Adrenal gland (tissue), 12 donors: ENCODE measurements around the gene NDST1. TPM values are rescaled to one million over a fixed set of nuclear protein-coding genes. Genes with fewer than 3 reads are reported as not detected.

ENCODE experiments used
- DNase-seq, 7 donors: peaks; one replicate each; pipeline ENCODE4 v3.0.0-alpha.2; 2019 to 2020
- H3K27ac ChIP-seq, 5 donors: fragments of 200-600 bp; sonication (generic) in 4 of 5; 1 replicate in 3 of 5; 2 replicates in 2 of 5; pipeline versions ENCODE4 v1.5.1 to v1.8.0; 2016 to 2020; ENCODE audit warnings: mild to moderate bottlenecking in 1 of 5
- H3K27me3 ChIP-seq: fragments of 200-600 bp; 2 replicates; pipeline ENCODE4 v1.8.0; 2021
- H3K36me3 ChIP-seq, 2 donors: fragments of 200-600 bp; replicated peaks in 1 of 2; 1 replicate in 1 of 2; 2 replicates in 1 of 2; pipeline versions ENCODE4 v1.5.1 to v1.8.0; 2018 to 2022
- H3K4me1 ChIP-seq, 2 donors: fragments of 200-600 bp; replicated peaks in 1 of 2; 1 replicate in 1 of 2; 2 replicates in 1 of 2; pipeline versions ENCODE4 v1.5.1 to v1.8.0; 2018 to 2021
- H3K4me3 ChIP-seq, 4 donors: fragments of 200-600 bp; sonication (generic) in 3 of 4; one replicate each; pipeline ENCODE4 v1.5.1; 2016 to 2018
- H3K9me3 ChIP-seq, 3 donors: fragments of 200-600 bp; sonication (generic) in 1 of 3; replicated peaks in 1 of 3; 1 replicate in 2 of 3; 2 replicates in 1 of 3; pipeline versions ENCODE4 v1.5.1 to v1.8.0; 2016 to 2021
- POLR2A ChIP-seq, 2 donors: fragments of 450-650 bp; IDR thresholded peaks; one replicate each; pipeline ENCODE4 v1.6.1; 2017; ENCODE audit warnings: antibody characterized with exemption in 2 of 2, mild to moderate bottlenecking in 2 of 2, moderate library complexity in 1 of 2
- WGBS, 4 donors: extraction: QIAGEN DNeasy Blood & Tissue Kit in 2 of 4; methylation state at CpG; one replicate each; pipeline versions ENCODE4 v1.1.5 to v1.1.7; 2013 to 2017; 5-methylcytosine and 5-hydroxymethylcytosine counted together
- intact Hi-C, 2 donors: fragments of 100-400 bp; cut with DNase I; formaldehyde crosslinking; loops; one replicate each; pipeline versions ENCODE4 v1.14.1 to v1.15.0; 2022 to 2023
- polyA plus RNA-seq, 3 donors: library from polyadenylated mRNA; stranded (reverse); fragments of 200-250 nt in 2 of 3; fragments of 350-450 nt in 1 of 3; fragmentation: Illumina TruSeq in 1 of 3; extraction: RNeasy Lipid Tissue Mini Kit (QIAGEN cat#74804) in 1 of 3; gene quantifications; one replicate each; pipeline ENCODE4 v1.2.3, GENCODE V29; 2013 to 2014
- total RNA-seq, 9 donors: library from RNA; depleted of rRNA in 4 of 9; stranded (reverse); fragments of >200 nt in 4 of 9; fragments of 120-200 nt in 1 of 9; fragmentation: NEBNext Ultra II Directional in 1 of 9; extraction: Animal tissue kit (Norgen Biotek cat#: 25700) in 1 of 9; gene quantifications; one replicate each; pipeline versions ENCODE4 v1.1.0 to v1.2.4, GENCODE V29; 2013 to 2023
- TF ChIP-seq, protein P1 (sequence below), 6 experiments: fragments of 450-650 bp in 4 of 6; fragments of 200-600 bp in 2 of 6; sonication (generic) in 1 of 6; IDR thresholded peaks; 1 replicate in 5 of 6; 2 replicates in 1 of 6; pipeline versions ENCODE4 v1.5.1 to v1.8.0; 2016 to 2021; ENCODE audit warnings: antibody characterized with exemption in 6 of 6, mild to moderate bottlenecking in 2 of 6, moderate library complexity in 1 of 6
- donor health status: healthy with polysubstance abuse.
- donor health status: Bipolar disorder and iron deficiency.
- donor health status: DM: yes; HTN: yes; CAD: no.
- donor health status: DM: no; HTN: no; CAD: no.
- donor health status: DM: no; HTN: no; CAD: no.
- donor health status: DM: yes; HTN: yes; CAD: no.

The NDST1 gene
- total and polyA plus RNA-seq, 12 donors = 9.6 to 154 (median 94.7) TPM

GRCh38 chr5:150599917-150600511, 92.1 kb downstream of the NDST1 start:
- no peak overlapping the region for H3K4me3 ChIP-seq
- peaks cover 3 to 21% of the 10 kb centered on the region in 2 donors for H3K4me1 ChIP-seq
- intact Hi-C loops = no loop called here
- WGBS, 4 donors = 48 to 64% (median 51%) methylated on average over 5 to 11 of the region's 11 CpGs
- no peaks in the 10 kb centered on the region for H3K36me3 ChIP-seq
- H3K27me3 ChIP-seq = no peaks in the 10 kb centered on the region
- no peak for TF ChIP-seq POLR2A (IDR thresholded peaks at IDR 0.05)
- TF ChIP-seq, protein P1, sequence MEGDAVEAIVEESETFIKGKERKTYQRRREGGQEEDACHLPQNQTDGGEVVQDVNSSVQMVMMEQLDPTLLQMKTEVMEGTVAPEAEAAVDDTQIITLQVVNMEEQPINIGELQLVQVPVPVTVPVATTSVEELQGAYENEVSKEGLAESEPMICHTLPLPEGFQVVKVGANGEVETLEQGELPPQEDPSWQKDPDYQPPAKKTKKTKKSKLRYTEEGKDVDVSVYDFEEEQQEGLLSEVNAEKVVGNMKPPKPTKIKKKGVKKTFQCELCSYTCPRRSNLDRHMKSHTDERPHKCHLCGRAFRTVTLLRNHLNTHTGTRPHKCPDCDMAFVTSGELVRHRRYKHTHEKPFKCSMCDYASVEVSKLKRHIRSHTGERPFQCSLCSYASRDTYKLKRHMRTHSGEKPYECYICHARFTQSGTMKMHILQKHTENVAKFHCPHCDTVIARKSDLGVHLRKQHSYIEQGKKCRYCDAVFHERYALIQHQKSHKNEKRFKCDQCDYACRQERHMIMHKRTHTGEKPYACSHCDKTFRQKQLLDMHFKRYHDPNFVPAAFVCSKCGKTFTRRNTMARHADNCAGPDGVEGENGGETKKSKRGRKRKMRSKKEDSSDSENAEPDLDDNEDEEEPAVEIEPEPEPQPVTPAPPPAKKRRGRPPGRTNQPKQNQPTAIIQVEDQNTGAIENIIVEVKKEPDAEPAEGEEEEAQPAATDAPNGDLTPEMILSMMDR (IDR thresholded peaks at IDR 0.05) = no peak
- no peaks in the 10 kb centered on the region for H3K9me3 ChIP-seq
- DNase-seq = peak; percentile 75 to 88 (median 83)
- peak overlapping the region in 1 of 5 donors; percentile 27 for H3K27ac ChIP-seq

- Histone ChIP-seq H3K36me3 (no peaks in the 10 kb centered on the region), H3K27ac (peak overlapping the region in 1 of 5 donors; percentile 10), H3K4me1 (peaks cover 3 to 21% of the 10 kb centered on the region in 2 donors), H3K9me3 (no peaks in the 10 kb centered on the region), H3K4me3 (no peak overlapping the region), H3K27me3 (no peaks in the 10 kb centered on the region)
- TF ChIP-seq, protein P1 (IDR thresholded peaks at IDR 0.05) = no peak
- TF ChIP-seq POLR2A (IDR thresholded peaks at IDR 0.05) = no peak
- 77 to 82% (median 81%) methylated on average over 12 to 25 of the region's 25 CpGs for WGBS, 4 donors
- intact Hi-C loops = no loop called here
- DNase-seq = no peak
Measured at GRCh38 chr5:150600616-150601490, 92.9 kb downstream of the NDST1 start.

DNA sequence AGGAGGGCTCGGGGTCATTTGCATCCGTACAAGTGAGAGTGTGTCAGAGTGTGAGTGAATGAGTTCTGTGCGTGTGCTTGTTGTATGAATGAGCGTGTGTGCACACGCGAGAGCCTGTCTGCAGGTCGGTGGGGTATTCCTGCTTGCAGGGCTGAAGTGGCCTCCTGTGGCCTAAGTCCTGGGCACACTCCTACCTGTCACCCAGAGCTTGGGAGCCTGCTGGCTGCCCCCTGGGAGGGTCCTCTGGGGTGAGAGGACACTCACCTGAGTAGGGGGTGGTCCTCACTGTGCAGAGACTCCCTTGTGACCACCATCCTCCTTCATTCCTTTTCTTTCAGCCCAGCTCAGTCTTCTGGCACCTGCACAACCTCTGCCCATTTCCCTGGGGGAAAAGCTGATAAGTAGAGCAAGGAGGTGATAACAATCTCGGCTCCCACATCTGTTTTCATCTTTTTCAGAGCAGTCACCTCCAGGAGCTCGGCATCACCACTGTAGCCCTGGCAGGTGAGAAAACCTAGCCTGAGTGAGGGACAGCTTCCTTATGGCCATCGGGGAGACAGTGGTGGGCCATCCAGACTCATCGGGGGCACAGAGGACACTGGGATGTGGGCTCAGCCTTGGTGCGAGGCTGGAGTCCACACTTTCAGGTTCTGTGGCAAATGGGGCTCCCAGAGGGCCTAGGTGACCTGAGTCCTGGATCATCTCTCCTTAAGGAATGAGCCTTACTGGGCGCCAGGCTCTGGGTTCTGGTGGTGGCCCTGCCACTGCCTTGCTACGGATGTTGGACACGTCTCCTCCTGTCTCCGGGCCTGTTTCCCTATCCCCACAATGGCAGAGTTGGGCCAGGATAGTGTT, 93.8 kb downstream of the NDST1 start:
- Histone ChIP-seq H3K9me3 (no peaks in the 10 kb centered on the region), H3K27me3 (no peaks in the 10 kb centered on the region), H3K36me3 (no peaks in the 10 kb centered on the region), H3K4me3 (no peak overlapping the region), H3K4me1 (peaks cover 3 to 21% of the 10 kb centered on the region in 2 donors), H3K27ac (peak overlapping the region in 1 of 5 donors; percentile 10)
- intact Hi-C loops = no loop called here
- 84 to 91% (median 89%) methylated on average over 16 of the region's 16 CpGs for WGBS, 4 donors
- TF ChIP-seq, protein P1 (IDR thresholded peaks at IDR 0.05) = no peak
- TF ChIP-seq POLR2A (IDR thresholded peaks at IDR 0.05) = no peak
- DNase-seq = no peak

DNA sequence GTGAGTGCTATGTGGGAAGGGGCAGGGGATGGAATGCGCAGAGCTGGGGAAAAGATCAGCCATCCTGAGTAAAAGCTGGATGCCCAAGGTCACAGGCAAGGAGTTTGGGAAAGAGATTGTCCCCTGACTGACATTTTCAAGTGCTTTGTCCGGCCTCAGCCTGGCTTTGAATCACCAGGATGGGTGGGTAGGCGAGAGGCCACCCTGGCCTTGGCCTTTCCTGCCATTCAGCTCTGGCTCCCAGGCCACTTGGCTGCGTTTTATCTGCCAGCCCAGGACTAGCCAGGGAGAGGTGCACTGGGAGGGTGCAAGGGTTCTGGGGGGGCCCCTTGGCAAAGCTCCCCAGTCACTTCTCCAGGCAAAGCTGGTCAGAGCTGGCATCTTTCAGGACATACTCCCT, 95.1 kb downstream of the NDST1 start:
- intact Hi-C loops = no loop called here
- H3K27me3 ChIP-seq = no peaks in the 10 kb centered on the region
- peak in 5 of 7 donors; percentile 59 to 84 (median 66) for DNase-seq
- H3K4me3 ChIP-seq = no peak overlapping the region
- WGBS, 4 donors = 32 to 49% (median 43%) methylated on average over 1 to 4 of the region's 4 CpGs
- TF ChIP-seq, protein P1 (IDR thresholded peaks at IDR 0.05) = no peak
- TF ChIP-seq POLR2A (IDR thresholded peaks at IDR 0.05) = no peak
- H3K4me1 ChIP-seq = peaks cover 3 to 21% of the 10 kb centered on the region in 2 donors
- H3K36me3 ChIP-seq = no peaks in the 10 kb centered on the region
- H3K27ac ChIP-seq = peak overlapping the region in 2 of 5 donors; percentile 46 to 73
- no peaks in the 10 kb centered on the region for H3K9me3 ChIP-seq
